Hippocampal formation (tissue), 2 donors: ENCODE results near the gene PEX3.

Experiments used
- DNase-seq, 2 donors: peaks; one replicate each; lab custom pipeline; 2025; lab: John Stamatoyannopoulos, UW

The PEX3 gene

DNA sequence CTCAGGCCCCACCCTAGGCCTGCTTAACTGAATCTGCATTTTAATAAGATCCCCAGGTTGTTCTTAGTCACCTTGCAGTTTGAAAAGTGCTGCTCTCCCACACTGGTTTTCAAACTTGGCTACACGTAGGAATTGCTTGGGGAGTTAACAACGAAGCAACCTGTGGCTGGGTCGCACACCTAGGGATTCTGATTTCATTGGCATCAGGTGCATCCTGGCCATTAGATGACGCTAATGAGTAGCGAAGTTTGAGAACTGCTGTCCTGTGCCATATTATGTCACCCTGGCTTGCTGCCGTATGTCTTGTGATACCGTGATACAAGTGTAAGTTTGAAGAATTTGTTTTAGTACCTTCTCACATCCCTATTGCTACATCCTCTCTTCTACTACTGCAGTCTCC is 89.1 kb downstream of the PEX3 start:
- no peak for DNase-seq

DNA sequence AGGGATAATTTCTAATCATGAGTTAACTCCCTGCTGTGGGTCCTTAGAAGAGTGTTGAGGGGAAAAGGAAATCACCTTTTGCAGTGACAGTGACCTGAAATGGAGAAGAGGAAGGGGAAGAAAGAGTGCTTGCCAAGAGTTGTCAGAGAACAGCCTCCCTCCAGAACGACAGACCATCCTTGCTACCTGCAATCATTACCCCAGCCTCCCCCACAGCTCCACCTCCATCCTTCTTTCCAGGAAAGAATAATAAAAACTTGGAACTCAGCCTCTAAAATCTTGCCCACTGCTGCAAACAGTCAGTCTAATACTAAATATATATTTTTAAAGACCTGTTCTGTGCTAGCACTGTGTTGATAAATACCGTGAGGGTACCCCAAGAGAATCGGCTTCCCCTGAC is 89.6 kb downstream of the PEX3 start:
- DNase-seq, result no peak
